VCaP (cell line): ENCODE measurements around the gene DYNC1H1.

ENCODE experiments used
- H3K27ac ChIP-seq: fragments of 450-650 bp; 2 replicates; pipeline ENCODE4 v1.5.1; 2017
- TF ChIP-seq, protein P1 (sequence below): fragments of 450-650 bp; conservative IDR thresholded peaks from 2 replicates; pipeline ENCODE4 v1.5.1; 2017; ENCODE audit warnings: mild to moderate bottlenecking, moderate library complexity

DYNC1H1 gene

DNA sequence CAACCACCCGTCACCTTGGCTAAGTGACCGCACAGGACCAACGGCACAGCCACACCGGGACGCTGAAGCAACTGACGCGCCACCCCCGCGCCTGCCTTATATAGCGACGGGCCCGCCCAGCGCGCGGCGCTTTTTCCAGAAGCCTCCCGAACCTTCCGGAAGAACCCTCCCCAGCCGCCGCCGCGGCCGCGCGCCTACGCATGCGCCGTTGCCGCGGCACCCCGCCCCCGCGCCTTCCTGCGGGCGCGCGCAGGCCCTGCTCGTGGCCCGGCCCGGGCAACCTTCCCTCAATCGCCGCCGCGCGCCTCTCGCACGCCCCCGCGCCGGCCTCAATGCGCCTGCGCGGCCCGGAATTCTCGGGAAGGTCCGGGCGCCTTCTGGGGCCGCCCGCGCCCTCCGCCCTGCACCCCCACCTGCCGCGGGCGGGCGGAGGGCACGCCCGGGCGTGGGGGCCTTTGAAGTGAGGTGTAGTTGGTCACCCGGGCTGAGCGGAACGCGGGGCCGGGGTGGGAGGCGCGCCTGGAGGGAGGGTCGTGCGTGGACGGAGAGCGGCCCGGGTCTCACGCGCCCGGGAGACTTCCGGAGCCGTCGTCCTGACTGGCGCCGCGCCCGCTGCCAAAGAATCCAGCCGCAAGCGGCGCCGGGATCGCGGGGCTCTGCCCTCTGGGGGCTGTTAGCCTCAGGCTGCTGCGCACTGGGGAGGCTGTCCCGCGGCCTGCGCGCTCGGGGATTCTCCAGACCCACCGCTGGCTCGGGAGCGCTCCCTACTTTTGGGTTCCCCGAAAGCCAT lies 122.8 kb downstream of the DYNC1H1 start, which contains the start of gene HSP90AA1:
HSP90AA1 (minus strand) TSS at position 73 of the 790 bp plus-strand sequence. CDS start 666 bp downstream, outside the sequence.
- TF ChIP-seq, protein P1, sequence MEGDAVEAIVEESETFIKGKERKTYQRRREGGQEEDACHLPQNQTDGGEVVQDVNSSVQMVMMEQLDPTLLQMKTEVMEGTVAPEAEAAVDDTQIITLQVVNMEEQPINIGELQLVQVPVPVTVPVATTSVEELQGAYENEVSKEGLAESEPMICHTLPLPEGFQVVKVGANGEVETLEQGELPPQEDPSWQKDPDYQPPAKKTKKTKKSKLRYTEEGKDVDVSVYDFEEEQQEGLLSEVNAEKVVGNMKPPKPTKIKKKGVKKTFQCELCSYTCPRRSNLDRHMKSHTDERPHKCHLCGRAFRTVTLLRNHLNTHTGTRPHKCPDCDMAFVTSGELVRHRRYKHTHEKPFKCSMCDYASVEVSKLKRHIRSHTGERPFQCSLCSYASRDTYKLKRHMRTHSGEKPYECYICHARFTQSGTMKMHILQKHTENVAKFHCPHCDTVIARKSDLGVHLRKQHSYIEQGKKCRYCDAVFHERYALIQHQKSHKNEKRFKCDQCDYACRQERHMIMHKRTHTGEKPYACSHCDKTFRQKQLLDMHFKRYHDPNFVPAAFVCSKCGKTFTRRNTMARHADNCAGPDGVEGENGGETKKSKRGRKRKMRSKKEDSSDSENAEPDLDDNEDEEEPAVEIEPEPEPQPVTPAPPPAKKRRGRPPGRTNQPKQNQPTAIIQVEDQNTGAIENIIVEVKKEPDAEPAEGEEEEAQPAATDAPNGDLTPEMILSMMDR = peak; percentile 19; the same call in 1 of the 2 replicates
- peak within 1 kb of the TSS; percentile 98 for H3K27ac ChIP-seq

DNA sequence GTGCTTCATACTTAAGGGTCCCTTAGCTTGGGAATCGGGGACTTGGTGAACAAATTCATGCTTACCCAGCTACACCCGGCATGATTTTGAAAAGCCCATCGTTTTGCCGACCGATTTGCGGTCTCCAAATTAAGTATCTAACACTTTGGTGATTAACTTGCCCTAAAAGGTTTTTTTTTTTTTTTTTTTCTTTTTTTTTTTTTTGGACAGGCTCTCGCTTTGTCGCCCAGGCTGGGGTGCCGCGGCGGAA lies 123.3 kb downstream of the DYNC1H1 start:
- TF ChIP-seq, protein P1 = no peak
- peak overlapping the region; percentile 98 for H3K27ac ChIP-seq

DNA sequence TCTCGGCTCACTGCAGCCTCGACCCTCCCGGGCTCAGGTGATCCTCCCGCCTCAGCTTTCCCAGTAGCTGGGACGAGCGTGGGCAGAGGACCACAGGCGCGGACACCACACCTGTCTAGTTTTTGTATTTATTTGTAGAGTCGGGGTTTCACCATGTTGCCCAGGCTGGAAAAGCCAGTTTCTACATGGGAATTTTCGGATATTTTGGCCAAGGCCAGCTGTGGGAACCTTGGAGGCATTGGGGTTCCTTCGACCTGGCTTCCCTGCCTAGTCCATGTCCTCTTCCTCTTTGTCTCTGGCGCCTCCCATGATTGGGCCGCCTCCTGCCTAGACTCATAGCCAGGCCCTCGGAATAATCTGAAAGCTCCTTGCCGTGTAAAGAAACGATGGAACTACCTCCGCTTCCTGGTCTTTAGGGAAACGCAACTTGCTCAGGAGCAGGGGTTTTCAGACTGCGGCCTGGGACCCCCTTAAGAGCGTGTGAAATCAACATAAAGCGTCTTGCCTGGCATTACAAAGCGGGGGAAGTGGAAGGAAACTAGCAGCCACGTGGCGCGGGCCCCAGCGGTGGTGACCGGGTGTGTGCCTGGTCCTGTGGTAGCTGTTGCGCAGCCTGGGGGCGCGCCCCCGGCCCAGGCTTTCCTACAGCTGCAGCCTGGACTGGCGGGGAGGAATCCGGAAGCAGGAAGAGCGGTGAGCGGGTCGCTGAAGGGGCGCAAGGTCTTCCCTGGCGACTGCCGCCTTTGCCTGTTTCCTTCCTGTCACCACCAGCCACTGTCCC lies 123.8 kb downstream of the DYNC1H1 start:
- TF ChIP-seq, protein P1 = no peak
- peak overlapping the region; percentile 98 for H3K27ac ChIP-seq

DNA sequence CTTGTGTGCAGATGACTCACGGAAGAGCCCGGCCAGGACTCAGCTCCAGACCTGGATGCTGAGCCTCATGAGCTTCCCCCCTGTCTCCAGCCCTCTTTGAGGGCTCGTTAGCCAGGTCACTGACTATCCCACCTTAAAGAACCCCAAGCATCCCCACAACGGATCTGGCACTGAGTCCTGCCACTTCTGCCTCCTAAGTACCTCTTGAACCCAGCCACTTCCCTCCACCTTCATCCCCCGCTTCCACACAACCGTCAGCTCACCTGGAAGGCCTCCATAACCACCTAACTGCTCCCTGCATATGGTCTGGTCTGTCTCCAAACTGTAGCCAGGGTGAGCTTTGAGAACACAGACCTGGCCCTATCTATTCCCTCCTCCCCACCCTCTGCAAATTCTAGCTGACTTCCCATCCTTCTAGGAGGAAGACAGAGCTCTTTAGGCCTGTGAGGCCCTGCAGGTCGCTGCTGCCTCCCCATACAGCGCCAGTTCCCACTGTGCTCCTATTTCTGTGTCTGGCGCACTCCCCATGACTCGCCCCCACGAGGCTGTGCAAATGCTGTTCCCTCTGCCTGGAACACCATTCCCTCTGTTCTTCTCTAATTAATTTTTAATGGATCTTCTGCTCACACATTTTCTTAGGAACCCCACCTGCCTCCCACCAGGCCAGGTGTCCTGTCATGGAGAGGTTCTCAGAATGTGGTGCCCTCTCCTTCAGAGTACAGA lies 125.4 kb downstream of the DYNC1H1 start:
- TF ChIP-seq, protein P1 = no peak

DNA sequence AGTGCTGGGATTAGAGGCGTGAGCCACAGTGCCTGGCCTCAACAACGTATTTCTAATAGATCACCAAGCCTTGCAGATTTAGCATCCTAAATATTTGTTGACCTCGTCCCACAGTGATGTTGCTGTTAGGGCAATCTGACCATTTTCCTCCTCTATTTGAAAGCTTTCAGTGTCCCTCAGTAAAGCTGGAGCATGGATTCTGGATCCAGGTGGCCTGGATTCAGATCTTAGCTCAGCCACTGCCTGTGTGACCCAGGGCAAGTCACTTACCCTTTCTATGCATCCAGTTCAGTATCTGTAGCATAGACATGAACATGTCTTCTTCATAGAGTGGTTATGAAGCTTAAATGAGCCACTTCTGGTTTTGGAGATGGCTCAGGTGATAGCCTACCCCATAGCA lies 126.3 kb downstream of the DYNC1H1 start:
- TF ChIP-seq, protein P1 = no peak
- H3K27ac ChIP-seq = no peak overlapping the region

More for the DNA sequence above, 125.4 kb downstream of the DYNC1H1 start:
- H3K27ac ChIP-seq = no peak overlapping the region

DNA sequence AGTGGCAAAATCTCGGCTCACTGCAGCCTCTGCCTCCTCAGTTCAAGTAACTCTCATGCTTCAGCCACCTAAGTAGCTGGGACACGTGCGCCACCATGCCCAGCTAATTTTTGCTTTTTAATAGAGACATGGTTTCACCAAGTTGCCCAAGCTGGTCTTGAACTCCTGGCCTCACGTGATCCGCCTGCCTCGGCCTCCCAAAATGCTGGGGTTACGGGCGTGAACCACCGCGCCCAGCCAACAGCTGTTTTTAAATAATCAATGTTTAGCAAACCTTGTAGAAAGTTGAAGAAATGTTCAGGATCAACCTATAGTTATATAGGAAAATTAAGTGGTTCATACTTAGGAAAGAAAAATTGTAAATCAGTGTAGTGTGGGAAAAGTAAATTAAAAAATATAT lies 128.4 kb downstream of the DYNC1H1 start:
- TF ChIP-seq, protein P1 = no peak
- no peak overlapping the region for H3K27ac ChIP-seq

DNA sequence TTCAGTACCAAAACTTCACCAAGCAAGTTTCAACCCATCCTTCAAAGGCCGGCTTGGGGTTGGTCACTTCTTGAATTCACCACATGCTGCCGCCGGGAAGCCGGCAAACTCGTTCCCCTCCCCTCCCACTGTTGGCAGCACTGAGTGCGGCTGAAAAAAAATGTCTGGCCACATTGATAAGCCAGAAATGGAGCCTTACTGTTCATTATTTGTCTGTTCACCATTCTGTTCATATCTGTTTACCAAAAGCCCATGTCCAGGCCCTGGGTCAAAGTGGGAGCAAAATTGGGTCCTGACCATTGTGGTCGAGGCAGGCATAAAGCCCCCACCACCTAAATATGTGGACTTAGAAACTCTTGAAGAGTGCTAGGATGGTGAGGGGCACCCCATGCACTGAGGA lies 129.7 kb downstream of the DYNC1H1 start:
- no peak overlapping the region for H3K27ac ChIP-seq
- TF ChIP-seq, protein P1 = no peak
